AG10803 (cell line): Measurements from ENCODE around the gene BCAS3.

Source experiments
- DNase-seq: peaks from one replicate; pipeline ENCODE4 v3.0.0; 2010; ENCODE audit warnings: low read depth
- H3K4me3 ChIP-seq: 2 replicates; pipeline ENCODE4 v1.5.1; 2011; ENCODE audit warnings: mild to moderate bottlenecking, low read length, control low read depth
- CTCF ChIP-seq: conservative IDR thresholded peaks from 2 replicates; pipeline ENCODE4 v1.5.1; 2011; ENCODE audit warnings: mild to moderate bottlenecking, low read length, control low read depth, inconsistent platforms

Gene BCAS3

GRCh38 chr17:61205401-61205800 lies 527.8 kb downstream of the BCAS3 start:
- no peak for DNase-seq
- H3K4me3 ChIP-seq = no peak overlapping the region
- no peak for TF ChIP-seq CTCF

GRCh38 chr17:61205931-61206330 lies 528.3 kb downstream of the BCAS3 start:
- DNase-seq = no peak
- no peak overlapping the region for H3K4me3 ChIP-seq
- no peak for TF ChIP-seq CTCF

GRCh38 chr17:61206922-61207321 lies 529.3 kb downstream of the BCAS3 start:
- DNase-seq = no peak
- no peak for TF ChIP-seq CTCF
- H3K4me3 ChIP-seq = no peak overlapping the region

- no peak overlapping the region; the same call in 1 of the 2 replicates for H3K4me3 ChIP-seq
- DNase-seq = no peak
Measured at GRCh38 chr17:61208301-61209105, 530.9 kb downstream of the BCAS3 start.

GRCh38 chr17:61209106-61209439 lies 531.4 kb downstream of the BCAS3 start:
- no peak overlapping the region for H3K4me3 ChIP-seq
- TF ChIP-seq CTCF = no peak
- DNase-seq = no peak

More at GRCh38 chr17:61208301-61209105, 530.9 kb downstream of the BCAS3 start:
- no peak for TF ChIP-seq CTCF

- TF ChIP-seq CTCF = no peak
- no peak for DNase-seq
- H3K4me3 ChIP-seq = no peak overlapping the region
Measured at GRCh38 chr17:61209525-61209924, 531.9 kb downstream of the BCAS3 start.

GRCh38 chr17:61211236-61211635 lies 533.6 kb downstream of the BCAS3 start:
- H3K4me3 ChIP-seq = no peak overlapping the region
- no peak for DNase-seq
- TF ChIP-seq CTCF = no peak
